HT1080 (cell line): ENCODE data around the gene CAPN12. TPM values are rescaled to one million over a fixed set of nuclear protein-coding genes. Genes with fewer than 3 reads are reported as not detected.

Experiments
- DNase-seq: peaks from one replicate; pipeline ENCODE4 v3.0.0-alpha.2; 2015; ENCODE audit warnings: low read depth
- total RNA-seq: library from RNA; depleted of rRNA; stranded (reverse); fragments of >200 nt; shearing (Covaris generic); gene quantifications from 2 replicates; pipeline ENCODE4 v1.2.3, GENCODE V29; 2014

Gene CAPN12
- total RNA-seq, 1 experiment from 2014 or later, result 0.14 TPM

DNA sequence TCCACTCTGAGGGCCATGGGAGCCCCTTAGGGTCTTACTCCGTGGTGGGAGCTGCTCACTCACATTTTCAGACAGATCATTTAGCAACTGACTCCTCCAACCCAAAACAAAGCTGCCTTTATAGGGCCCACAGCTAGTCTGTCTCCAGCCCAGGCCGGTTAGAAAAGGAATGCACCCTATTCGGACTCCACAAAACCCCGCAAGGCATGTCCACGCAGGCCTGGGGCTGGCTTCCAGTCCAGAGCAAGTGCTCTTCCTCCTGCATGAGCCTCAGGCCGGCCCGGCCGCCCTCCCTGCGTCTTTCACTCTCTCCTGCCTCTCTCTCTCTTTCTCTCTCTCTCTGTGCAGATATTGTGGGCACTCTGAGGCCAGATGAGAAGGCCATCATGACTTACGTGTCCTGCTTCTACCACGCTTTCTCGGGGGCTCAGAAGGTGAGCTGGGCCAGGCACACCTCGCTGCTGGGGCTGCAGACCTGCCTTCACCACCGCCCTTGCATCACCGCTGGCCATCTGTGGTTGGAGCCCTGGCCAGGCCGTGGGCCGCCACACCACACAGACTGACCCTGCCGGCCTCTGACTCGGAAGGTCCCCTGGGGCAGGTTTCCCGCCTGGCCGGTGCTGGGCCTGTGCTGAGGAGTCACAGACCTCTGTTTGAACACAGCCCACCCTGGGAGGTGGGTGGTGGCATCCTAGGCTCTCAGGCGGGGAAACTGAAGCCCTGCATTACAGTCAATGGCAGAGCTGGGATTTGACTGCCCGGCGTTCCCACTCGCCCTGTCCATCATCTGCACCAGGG is 33.1 kb downstream of the CAPN12 start:
- no peak for DNase-seq

DNA sequence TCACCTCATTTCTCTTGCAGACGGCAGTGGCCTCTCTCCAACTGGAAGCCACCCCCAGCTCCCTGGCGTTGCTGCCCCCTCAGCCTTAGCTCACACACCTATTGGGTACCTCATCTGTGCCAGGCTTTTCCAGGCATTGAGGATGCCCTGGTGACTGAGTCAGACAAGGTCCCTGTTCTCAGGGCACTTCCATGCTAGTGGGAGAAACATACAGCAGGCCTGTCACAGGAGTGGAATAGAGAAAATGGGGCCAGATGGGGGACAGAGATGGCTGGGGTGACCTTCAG is 33.9 kb downstream of the CAPN12 start:
- no peak for DNase-seq

GRCh38 chr19:38709671-38710415 is 34.4 kb downstream of the CAPN12 start:
- no peak for DNase-seq

DNA sequence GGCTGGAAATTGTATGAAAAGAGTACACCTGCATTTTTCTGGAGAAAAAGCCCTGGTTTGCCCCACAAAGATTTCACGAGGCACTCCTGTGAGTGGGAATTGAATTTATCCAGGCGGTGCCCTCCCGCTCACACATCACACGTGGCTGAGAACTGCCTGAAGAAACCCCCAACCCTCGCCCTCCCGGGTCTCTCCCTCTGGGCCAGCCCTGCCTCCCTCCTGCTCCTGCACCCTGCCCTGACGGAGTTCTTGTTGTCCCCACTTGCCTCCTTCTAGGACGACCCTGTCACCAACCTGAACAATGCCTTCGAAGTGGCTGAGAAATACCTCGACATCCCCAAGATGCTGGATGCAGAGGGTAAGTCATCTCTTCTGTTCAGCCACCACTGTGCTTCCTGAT is 35.2 kb downstream of the CAPN12 start:
- DNase-seq, result no peak

GRCh38 chr19:38708413-38709024 is 35.8 kb downstream of the CAPN12 start:
- DNase-seq, result no peak

DNA sequence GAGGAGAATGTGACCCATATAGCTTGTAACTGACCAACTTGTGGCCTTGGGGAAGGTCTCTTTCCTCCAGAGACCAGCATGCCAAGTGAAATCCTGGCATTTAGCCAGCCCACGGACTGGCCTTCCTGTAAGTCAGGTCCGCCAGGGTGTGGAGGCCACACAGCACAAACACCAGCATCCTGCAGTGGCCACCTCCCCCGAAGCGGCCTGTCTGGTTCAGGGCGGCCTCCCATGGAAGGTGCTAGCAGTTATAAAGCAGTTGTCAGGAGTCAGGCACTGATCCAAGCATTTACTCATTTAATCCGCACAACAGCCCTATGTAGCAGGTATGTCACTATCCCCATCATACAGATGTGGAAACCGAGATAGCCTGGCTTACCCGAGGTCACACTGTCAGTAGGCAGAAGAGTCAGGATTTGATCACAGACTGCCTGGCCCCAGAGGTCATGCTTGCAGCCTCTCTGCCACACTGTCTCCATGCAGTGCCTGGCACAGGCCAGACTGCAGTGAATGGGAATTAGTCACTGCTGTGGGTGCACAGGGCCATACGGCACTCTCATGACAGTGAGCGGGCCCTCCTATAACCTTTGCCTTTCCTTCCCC is 36.7 kb downstream of the CAPN12 start:
- peak; percentile 48 for DNase-seq

DNA sequence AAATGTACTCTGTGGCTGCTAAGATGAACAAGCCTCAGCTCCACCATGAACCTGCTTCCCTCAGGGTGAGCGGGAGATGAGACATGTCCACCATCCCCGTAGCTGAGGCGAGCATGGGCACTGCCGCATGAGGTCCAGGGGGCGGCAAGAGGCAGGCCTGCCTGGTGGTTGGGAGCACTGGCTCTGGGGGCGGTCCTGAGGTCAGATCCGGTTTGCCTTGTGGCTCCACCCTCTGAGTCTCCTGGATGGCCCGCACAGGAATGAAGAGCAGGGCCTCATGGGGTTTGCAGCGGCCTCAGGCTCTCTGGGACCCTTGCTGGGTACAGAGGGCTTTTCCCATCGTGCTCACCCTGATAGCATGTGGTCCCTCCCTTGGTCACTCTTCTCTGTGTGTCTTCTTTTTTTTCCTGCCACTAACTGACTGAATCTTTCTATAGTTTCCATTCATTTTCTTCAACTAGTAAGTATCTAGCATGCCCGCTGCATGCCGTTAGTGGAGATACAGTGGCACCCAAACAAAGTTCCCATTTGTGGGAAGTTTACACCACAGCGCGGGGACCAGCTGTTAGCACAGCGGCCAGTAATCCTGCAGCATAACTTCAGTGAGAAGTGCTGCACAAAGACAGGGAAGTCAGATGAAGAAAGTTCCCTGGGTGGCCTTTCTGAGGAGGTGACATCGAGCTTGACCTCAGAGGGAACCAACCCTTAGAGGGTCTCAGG is 37.3 kb downstream of the CAPN12 start:
- no peak for DNase-seq

DNA sequence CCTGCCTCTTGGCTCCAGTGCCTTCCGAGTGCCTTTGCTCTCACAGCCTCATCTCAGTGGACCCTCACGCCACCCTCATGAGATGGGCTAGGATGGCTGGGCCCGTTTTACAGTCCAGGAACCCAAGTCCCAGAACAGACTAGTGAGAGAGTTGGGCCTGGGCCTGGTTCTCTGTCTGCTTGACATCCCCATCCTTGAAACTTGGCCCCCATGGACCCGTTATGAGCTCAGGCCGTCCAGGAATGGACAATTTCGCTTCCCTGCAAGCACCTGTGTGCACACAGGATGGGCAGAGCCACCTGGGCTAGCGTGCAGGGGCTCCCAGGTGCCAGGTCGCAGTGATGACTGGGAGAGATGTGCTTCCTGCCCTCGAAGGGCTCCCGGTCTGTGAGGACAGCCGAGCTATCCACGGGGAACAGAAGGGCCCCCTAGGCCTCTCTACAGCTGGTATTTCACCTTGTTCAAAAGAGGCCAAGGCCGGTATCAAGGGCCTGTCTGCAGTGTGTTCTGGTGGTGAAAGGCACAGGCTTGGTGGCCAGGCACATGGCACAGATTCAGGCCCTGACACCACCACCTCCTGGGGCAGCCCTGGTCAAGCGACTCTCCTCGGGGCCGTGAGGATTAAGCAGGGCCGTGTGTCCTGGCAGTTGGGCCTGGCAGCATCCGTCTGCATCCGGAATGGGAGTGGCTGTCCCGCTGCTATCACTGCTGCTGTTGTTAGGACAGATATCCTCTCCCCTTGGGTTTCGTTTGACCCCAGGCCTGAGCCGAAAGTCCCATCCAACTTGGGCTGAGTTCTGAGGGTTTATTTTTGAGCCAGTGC is 38.9 kb downstream of the CAPN12 start:
- DNase-seq, result no peak

- no peak for DNase-seq
Measured at GRCh38 chr19:38704488-38705026, 39.7 kb downstream of the CAPN12 start.

DNA sequence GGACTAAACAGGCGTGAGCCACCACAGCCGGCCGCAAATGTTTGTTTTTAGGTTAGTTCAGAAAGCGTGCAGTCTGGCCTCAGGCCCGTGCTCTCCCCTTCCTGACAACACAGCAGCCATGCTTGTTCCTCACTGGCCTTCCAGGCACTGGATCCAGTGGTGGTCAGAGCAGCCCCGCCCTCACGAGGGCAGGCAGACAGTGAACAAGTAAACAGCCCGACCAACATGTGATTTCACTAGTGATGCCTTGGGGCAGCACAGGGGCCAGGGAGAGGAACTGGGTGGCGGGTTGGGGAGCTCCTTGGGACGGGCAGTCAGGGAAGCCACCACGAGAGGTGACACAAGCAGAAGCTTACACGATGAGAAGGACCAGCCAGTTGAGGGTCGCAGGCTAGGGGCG is 40.8 kb downstream of the CAPN12 start:
- no peak for DNase-seq

- DNase-seq, result no peak
Measured at GRCh38 chr19:38702278-38702677, 42.0 kb downstream of the CAPN12 start.

GRCh38 chr19:38701455-38702063 is 42.7 kb downstream of the CAPN12 start:
- DNase-seq, result no peak

DNA sequence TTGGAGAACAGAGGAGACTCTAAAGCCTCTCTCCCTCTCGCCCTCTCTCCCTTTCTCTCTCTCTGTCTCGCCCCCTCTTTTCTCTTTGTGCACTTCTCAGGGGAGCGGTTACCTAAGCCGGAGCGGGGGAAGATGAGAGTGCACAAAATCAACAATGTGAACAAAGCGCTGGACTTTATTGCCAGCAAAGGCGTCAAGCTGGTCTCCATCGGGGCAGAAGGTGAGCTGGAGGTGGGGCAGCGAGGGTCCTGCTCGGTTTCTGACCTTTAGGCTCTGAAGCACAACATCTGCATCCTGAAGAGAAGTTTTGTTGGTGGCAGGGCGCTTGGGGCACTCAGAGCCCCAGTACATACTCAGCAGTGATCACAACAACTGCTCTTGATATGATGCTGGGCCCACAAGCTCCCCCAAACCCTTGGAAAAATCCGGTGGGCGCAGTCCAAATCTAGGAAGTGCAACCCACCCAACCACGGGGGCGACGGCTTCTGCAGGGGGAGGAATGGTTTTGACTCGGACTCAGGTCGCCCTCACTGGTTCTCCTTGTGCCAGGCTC is 43.3 kb downstream of the CAPN12 start:
- DNase-seq, result no peak

DNA sequence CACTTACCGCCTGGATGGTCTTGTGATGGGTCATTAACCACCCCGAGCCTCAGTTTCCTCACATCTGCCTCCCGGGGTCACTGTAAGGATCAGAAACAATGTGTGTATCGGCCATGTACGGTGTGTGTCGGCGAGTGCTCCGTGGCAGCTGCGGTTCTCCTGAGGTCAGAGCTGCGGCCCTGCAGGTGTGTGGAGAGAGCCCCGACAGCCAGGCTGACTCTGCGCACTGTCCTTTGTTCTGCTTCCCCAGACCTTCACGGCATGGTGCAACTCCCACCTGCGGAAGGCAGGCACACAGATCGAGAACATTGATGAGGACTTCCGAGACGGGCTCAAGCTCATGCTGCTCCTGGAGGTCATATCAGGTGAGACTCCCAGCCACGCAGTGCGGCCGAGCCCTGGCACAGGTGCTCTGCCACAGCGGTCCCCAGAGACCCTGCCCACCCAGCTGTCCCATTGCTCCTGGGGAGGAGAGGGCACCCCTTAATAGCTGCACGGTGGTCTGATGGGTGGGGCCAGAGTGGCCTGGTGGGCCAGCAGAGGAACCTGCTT is 43.8 kb downstream of the CAPN12 start:
- DNase-seq, result no peak

GRCh38 chr19:38699647-38700349 is 44.5 kb downstream of the CAPN12 start:
- no peak for DNase-seq

DNA sequence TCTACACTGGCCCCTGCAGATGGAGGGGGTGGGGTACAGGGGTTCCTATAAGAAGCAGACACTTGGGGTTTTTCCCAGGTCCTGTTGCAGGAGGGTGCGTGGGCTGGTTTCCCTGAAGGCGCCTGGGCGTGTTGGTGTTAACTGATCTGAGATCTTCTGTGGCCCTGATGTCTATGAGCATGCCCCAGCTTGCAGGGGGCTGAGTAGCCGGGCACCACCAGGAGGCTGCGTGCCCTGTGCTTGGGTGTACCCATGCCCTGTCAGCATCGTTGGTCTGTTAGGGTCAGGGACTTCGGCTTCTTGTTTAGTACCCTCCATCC is 45.3 kb downstream of the CAPN12 start:
- DNase-seq, result no peak

DNA sequence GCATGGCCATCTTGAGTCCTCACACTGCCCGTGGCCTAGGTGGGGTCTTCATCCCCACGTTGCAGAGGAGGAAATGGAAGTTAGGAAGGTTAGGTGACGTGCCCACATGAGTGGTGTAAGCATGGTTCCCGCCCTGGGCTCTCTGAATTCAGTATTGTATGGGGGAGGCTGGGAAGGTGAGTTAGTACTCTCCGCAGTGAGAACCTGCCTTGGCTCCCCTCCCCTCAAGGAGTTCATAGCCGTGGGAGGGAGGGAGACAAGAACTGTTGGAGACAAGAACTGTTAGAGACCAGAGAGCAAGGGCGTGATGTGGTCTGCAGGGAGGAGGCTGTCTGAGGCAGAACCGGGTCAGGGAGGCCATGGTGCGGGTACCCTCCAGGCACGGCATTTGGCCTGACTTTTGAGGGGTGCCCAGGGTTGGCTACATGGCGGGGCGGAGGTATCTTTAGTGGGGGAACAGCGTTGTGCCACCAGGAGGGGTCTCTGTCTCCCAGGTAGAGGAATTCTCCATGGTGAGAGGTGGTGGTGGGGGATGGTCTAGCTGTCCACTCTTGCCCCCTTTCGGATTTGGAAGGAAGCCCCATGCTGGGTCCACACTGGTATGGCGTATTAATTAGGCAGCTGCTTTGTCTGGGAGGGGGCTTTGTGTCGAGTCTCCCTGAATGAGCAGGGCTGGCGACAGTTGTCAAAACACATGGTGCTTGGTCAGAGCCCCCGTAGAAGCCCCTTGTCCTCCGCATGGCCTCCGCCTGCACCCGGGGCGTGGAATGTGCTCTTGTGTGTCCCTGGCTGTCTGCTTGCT is 45.8 kb downstream of the CAPN12 start:
- DNase-seq, result no peak

DNA sequence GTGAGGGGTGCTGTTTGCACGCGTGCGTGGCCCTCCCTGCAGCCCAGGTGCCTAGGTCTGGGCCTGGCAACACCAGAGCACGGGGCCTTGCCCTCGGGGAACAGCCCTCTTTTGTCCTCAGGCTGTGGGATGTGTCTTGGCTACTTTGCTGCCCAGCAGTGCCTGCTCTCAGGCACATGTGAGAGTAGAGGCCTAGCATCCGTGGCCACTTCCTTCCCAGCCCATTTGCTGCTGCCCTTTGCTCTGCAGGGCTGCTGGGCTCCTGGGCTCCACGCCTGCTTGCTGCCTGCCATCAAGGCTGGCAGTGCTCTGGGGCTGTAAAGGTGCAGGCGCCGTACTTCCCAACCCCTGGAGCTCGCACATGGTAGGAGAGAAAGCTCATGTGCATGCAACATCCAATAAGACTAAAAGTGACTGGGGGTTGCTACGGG is 46.6 kb downstream of the CAPN12 start:
- DNase-seq, result no peak
